HG02938 (cell line): ENCODE measurements around the gene DYNLRB1.

ENCODE experiments used
- ATAC-seq: cut with Tn5 transposase; IDR thresholded peaks from one replicate; pipeline ENCODE4 v1.9.1; 2021; ENCODE audit warnings: mild to moderate bottlenecking, moderate library complexity; ENCODE audit not compliant: unreplicated experiment

The DYNLRB1 gene

DNA sequence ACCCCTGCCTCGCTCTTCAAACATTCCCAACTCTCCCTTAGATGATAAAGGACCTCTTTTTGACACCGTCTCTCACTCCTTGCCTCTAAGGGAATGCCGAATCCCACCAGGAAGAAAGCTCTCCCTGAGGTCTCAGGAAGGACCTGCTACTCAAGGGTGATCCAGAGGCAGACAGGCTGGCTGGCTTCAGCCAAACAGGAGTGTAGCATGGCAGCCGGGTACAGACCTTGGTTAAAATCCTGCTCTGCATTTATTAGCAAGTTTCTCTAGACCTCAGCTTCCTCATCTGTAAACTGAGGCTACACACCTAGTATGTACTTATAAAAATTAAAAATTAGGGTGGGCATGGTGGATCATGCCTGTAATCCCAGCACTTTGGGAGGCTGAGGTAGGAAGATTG is 59.5 kb downstream of the DYNLRB1 start:
- ATAC-seq: no peak

DNA sequence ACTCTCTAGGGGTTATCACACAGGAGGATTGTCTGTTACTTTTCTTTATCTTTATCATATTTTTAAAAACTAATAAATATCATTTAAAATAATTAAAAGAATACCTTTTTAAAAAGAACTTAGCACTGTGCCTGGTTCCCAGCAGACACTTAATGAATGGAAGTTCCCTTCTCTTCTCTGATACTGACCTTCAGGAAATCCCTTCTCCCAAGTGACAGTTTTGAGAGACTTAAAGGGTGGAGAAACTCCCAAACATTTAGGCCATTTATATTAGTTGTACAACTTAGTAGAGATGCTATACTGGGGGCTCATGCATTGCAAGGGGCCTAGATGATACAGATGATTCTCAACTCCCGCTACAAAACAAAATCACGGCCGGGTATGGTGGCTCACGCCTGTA is 60.8 kb downstream of the DYNLRB1 start:
- no peak for ATAC-seq

DNA sequence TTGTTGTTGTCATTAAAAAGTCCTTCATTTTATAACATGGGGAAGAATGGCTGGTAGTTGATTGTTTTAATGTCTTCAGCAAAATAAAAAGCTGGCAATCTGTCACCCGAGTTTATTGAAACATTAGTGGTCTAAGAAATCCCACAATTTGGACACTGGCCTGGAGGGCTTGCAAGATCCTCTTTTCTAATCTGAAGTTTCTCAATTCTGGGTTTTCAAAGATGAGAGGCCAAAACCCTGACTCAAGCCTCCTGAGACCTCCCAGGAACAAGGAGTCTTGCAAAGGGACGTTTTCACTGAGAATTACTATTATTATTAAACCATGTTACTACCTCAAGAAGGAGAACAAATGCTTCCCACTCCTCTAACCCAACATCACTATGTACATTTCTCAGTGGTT is 61.8 kb downstream of the DYNLRB1 start:
- no peak for ATAC-seq

DNA sequence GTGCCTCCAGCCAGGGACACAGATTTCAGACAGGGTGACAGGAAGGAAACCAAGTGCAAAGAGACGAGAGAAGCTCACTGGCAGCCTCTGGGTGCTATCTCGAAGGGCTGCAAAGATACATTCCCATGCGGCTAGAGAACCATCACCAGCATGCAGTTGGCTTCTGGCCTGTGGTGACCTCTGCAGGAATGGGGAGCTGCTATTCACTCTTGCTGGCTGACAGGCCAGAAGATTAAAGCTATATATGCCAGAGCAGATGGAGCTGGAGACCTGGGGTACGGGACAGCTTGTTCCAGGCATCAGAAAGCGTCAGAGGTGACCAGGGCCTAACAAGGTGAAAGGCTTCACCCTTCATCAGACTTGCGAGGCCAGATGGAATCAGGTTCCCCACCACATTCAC is 62.3 kb downstream of the DYNLRB1 start:
- ATAC-seq: no peak

DNA sequence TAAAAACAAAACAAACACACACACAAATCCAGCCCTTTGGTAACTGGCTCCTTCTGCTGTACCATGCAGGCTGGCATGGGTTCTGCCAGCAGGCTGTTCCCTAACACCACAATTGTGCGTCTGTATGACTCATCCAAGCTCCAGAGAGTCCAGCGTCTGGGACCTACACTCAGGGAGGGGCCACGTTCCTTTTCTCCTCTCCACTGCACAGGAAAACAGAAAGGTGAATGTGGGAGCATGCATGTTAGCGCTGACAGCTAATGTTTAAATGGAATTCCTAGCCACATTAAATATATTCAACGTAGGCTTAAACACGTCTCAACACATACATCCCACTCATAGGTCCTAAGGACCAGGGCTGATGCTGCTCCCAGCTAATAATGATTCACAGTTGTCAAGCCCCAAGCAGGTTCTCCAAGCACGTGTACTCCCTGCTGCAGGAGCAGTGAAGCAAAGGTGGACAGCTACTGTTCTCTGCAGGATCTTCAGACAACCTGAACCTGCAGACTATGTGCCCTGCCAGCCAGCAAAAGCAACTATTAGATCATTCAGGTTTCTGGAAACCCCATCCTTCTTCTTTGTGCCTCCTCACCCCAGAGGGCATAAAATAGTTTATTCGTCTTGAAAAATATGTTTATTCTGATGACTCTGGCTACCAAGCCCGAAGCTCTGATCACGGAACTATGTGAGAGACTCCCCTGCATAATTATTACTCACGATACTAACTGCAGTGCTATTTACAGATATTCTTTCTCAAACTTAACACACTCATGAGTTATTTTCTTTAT is 63.2 kb downstream of the DYNLRB1 start:
- ATAC-seq: no peak

DNA sequence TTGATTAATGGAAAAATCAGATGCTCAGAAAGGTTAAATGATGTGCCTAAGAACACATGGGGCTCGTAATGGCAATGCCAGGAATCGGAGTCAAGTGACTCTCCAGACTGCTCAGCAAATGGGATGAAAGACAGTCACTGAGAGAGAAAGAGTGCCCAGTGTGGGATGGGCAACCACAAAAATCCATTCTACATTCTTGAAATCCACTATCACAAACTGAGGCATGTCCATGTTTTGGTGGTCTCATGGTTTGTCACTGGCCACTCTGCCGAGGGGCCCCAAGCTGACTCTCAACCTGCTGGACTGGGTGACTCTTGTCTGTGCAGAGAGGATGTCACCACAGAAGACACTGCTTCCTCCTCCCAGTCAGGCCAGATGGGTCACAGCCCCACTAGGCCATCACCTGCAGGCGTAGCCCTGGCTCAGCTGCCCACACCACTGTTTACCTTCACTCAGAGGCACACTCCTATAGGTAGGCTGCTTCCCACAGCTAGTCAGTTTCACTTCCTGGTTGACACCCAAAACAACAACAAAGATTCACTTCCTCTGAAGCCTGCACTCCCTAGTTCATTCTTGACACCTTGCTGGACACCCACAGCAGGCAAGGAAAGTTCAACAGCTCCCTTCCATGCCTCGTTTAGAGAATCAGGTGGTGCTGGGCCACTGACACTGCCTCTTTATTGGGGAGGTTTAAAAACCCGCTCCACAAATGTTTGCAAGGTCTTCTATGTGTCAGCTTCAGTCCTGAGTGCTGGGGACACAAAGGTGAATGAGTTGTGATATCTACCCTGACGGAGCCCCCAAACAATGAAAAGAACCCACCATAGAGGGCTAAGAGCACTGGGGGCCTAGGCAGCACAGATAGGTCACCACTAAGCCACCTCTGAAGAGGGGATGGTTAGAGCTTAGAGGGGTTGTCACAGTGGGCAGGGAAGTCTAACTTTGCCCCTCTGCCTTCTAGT is 64.0 kb downstream of the DYNLRB1 start:
- ATAC-seq: no peak

DNA sequence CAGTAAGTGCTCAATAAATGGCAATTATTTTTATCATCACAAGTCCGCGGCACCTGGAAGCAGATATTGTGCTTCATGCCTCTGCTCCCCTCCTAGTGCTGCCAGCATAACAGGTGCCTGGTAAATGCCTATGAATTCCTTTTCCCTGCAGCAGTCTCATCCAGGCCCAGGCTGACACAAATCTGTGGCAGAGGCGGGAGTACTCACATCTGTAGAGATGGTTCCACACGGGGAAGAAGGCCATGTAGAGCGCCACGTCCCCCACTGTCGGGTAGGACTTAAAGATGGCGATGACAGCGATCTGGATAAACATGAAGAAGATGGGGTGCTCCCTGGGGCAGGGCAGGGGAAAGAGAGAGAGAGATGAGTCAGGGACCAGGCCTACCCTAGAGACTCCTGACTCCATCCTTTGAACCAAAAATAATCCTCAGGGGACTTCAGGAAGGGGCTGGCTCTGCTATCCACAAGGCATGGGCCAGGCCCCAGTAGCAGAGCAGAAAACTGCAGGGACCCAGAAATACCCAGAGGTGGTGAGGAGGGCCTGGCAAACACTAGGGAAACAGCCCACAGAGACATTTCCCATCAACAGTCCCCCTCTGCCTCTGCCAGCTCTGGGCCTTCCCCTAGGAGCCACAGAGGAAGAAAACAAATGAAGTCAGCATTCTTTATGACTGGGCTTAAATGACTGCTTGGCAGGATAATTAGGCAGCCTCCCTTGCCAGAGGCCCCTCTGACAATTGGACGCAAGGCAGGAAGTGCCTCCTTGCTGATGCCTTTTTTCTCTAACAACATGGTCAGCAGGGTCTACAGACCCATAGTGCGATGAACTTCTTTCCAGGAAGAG is 65.3 kb downstream of the DYNLRB1 start:
- no peak for ATAC-seq

DNA sequence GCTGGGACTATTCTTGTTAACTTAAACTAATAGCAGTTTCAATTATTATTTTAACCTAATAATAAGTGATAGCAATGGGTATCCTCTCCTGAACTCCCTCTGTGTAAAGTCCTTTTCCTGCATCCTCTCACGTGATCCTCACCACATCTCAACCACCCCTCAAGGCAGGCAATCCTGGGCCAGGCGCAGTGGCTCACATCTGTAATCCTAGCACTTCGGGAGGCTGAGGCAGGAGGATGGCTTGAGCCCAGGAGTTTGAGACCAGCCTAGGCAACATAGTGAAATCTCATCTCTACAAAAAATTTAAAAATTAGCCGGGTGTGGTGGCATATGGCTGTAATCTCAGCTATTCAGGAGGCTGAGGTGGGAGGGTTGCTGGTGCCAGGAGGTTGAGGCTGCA is 66.0 kb downstream of the DYNLRB1 start:
- no peak for ATAC-seq

DNA sequence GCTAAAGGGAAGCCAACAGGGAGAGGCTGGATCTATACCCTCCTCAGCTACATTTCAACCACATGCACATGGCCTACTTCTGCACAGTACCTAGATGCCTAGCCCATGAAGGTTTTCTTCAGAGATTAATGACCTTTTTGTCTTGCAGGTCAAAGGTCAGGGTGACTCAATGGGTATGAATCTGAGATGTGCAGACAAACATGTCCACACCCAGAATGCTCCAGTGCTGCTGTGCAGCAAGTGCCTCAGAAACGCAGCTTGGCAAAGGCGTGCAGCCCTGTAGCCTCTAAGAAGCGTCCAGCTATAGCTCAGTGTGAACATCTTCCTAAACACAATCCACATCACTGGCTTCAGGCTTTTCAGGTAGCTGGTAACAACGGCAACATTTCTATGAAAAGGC is 66.7 kb downstream of the DYNLRB1 start:
- no peak for ATAC-seq

DNA sequence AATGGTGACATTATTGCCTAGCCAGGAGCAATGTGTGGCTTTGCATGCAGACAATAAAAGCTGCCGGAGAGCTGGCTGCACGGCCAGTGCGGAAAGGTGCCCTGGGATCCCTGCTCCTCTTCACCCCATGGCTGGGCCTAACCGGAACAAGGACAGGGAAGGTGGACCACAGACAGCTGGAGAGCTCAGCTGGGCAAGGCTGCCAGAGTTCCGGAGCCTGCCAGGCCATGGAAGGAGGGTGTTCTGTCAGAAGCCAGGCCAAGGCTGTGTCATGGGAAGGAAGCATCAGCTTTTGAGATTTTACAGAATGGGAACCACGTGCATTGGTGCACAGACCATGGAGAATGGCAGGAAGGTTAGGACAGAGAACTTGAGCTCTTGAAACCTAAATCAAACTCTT is 67.3 kb downstream of the DYNLRB1 start:
- no peak for ATAC-seq

DNA sequence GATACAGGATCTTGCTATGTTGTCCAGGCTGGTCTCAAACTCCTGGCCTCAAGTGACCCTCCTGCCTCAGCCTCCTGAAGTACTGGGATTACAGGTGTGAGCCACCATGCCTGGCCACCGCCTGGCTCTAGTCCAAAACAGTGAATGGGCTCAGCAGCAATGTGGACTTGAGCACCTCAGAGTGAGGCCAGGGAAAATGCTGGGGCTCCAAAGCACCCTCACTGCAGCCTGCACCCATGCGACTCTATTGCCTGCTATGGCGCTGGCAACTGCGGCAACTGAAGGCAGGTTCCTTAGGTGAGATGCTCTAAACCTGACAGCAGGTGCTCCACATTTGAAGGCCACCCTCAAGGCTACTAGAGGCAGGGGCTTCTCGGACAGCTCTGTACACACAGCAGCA is 68.8 kb downstream of the DYNLRB1 start:
- ATAC-seq: no peak

DNA sequence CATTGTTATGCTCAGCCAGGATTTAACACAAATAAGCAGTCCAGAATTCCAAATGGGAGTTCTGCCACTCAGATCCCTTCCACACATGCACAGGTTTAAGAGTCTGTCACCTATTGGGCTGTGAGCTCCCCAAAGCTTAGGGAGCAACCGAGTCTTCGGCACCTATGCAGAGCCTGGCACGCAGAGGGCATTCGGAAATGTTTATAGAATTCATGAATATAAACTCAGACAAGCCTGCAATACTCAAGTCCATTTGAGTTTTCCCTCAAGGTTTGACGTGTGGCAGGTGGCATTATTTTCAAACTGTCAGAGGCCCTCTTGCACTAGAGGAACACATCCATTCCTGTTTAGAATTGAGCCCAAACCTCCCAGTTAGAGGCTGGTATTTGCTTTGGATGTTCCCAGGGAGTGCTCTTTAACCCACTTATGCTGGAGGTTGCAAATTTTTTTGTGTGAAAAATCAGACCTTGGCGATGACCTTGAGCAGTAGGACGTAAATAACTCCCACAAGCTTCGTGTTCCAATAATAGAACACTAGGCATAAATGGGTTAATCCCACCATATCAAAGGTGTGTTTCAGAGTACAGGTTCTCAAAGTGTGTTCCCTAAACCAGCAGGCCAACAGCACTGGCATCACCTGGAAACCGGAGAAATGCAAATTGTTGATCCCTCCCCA is 70.4 kb downstream of the DYNLRB1 start:
- ATAC-seq: no peak
